Endothelial cell of umbilical vein (primary cell): Measurements from ENCODE around the gene NEXMIF.

Experiments used
- EZH2 ChIP-seq: IDR thresholded peaks from 2 replicates; pipeline ENCODE4 v1.6.1; 2012; ENCODE audit warnings: borderline replicate concordance, low read depth, mild to moderate bottlenecking, moderate library complexity, low read length, inconsistent platforms; ENCODE audit not compliant: severe bottlenecking
- GATA2 ChIP-seq: IDR thresholded peaks from 2 replicates; pipeline ENCODE4 v1.7.0; 2011; ENCODE audit warnings: low read depth, mild to moderate bottlenecking, moderate library complexity, mixed read lengths, low read length; ENCODE audit not compliant: insufficient read length, insufficient read depth
- JUN ChIP-seq: IDR thresholded peaks from 2 replicates; pipeline ENCODE4 v1.6.1; 2011; ENCODE audit warnings: borderline replicate concordance, low read depth; ENCODE audit not compliant: insufficient read length, insufficient read depth
- MYC ChIP-seq: IDR thresholded peaks from one replicate; pipeline ENCODE4 v1.6.1; 2011; ENCODE audit warnings: mild to moderate bottlenecking, low read depth, low read length
- POLR2A ChIP-seq: IDR thresholded peaks from 2 replicates; pipeline ENCODE4 v1.6.1; 2012; ENCODE audit warnings: low read depth, mild to moderate bottlenecking, control low read depth, low read length
- POLR2AphosphoS5 ChIP-seq: IDR thresholded peaks from 2 replicates; pipeline ENCODE4 v1.6.1; 2012; ENCODE audit warnings: low read depth, mild to moderate bottlenecking, control low read depth, low read length, moderate library complexity; ENCODE audit not compliant: insufficient read depth
- TF ChIP-seq, protein P1 (sequence below), 2 donors: IDR thresholded peaks; 1 replicate in 1 of 2; 2 replicates in 1 of 2; pipeline ENCODE4 v1.5.1; 2011; ENCODE audit warnings: low read length in 2 of 2, mild to moderate bottlenecking in 2 of 2, moderate library complexity in 2 of 2, control low read depth in 1 of 2, inconsistent platforms in 1 of 2, low read depth in 1 of 2; ENCODE audit not compliant: insufficient read depth in 1 of 2; ENCODE audit errors: extremely low read depth in 1 of 2
- TF ChIP-seq, protein P2 (sequence below): IDR thresholded peaks from 2 replicates; pipeline ENCODE4 v1.6.1; 2011; ENCODE audit not compliant: insufficient read depth, insufficient read length

DNA sequence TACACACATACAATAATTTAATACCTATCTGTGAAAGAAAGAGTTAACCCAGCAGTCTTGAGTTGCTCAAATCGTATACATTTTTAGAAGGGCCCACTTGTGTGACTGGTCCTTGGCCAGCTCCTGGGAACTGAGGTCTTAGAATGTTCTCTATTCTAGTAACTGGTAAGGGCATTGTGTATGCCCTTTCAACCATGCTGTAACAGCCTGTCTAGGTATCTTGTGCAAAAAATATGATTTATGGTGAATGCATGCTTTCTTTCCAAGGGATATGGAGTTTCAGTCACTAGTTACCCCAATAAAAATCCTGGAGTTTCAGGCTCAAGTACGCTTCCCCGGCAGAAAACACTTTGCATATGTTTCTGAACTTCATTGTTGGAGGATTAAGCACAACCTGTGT is 140.6 kb downstream of the NEXMIF start:
- TF ChIP-seq, protein P1, sequence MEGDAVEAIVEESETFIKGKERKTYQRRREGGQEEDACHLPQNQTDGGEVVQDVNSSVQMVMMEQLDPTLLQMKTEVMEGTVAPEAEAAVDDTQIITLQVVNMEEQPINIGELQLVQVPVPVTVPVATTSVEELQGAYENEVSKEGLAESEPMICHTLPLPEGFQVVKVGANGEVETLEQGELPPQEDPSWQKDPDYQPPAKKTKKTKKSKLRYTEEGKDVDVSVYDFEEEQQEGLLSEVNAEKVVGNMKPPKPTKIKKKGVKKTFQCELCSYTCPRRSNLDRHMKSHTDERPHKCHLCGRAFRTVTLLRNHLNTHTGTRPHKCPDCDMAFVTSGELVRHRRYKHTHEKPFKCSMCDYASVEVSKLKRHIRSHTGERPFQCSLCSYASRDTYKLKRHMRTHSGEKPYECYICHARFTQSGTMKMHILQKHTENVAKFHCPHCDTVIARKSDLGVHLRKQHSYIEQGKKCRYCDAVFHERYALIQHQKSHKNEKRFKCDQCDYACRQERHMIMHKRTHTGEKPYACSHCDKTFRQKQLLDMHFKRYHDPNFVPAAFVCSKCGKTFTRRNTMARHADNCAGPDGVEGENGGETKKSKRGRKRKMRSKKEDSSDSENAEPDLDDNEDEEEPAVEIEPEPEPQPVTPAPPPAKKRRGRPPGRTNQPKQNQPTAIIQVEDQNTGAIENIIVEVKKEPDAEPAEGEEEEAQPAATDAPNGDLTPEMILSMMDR (IDR thresholded peaks at IDR 0.05; ENCODE audit: extremely low read depth in 1 of 2, insufficient read depth in 1 of 2, low read depth in 1 of 2, low read length in 2 of 2): no peak
- TF ChIP-seq POLR2A: no peak
- no peak for TF ChIP-seq EZH2
- TF ChIP-seq POLR2AphosphoS5: no peak
- TF ChIP-seq JUN: no peak
- TF ChIP-seq MYC: no peak
- TF ChIP-seq, protein P2, sequence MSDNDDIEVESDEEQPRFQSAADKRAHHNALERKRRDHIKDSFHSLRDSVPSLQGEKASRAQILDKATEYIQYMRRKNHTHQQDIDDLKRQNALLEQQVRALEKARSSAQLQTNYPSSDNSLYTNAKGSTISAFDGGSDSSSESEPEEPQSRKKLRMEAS: no peak
- TF ChIP-seq GATA2: no peak
